UCSD-AML1 (cell line): ENCODE data around the gene NF2.

Experiments
- DNase-seq: peaks from one replicate; lab custom pipeline; 2025; ENCODE audit not compliant: unreplicated experiment; lab: John Stamatoyannopoulos, UW

Gene NF2

GRCh38 chr22:29630987-29631386 lies 27.6 kb downstream of the NF2 start:
- no peak for DNase-seq

GRCh38 chr22:29631725-29632124 lies 28.3 kb downstream of the NF2 start:
- DNase-seq = no peak

GRCh38 chr22:29632672-29633071 lies 29.2 kb downstream of the NF2 start:
- DNase-seq = no peak

- DNase-seq = no peak
Measured at GRCh38 chr22:29633514-29634312, 30.3 kb downstream of the NF2 start.

DNA sequence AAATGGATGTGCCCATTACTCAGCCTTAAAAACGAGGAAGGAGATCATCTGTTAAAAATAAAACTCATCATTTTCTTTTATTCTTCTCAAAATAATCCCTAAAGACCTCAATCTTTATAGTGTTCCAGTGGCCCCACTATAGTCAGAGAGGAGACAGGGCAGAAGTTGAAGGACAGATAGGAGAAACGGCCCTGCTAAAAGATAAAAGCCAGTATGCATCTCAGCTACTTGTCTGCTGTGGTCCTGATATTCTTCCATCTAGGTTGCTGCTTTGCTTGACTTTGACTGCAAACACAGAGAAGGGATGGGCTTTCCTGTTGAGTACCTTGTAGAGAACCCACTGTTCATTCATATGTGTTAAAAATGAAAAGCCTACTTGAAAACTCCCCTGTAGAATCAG lies 31.4 kb downstream of the NF2 start:
- DNase-seq = no peak

DNA sequence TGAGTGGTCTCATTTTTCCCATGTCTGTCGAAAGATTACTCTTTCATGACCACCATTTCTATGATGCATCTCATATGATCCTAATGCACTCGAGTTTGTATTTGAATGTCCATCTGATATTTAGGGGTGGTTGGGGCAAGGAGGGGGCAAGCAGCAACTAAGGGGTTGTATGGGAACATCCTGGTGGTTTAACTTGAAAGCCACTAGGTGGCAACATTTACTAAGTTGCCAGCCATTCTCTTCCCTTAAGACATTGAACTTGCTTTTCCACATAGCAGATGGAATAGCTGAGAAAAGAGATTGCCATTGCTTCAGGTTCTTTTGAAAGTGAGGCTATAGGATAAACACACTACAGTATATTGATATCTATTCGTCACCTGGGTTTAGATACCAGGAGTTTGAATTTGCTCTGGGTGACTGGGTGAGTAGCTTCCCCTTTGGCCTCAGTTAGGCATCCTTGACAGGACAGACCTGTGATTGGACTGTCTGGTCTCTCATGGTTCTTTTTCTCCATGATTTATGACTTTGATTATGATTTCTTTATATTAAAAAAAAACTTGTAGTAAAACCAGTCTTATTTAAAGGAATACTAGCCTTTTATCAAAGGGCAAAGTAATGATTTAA lies 32.4 kb downstream of the NF2 start:
- no peak for DNase-seq

- DNase-seq = no peak
Measured at GRCh38 chr22:29636751-29637150, 33.3 kb downstream of the NF2 start.

DNA sequence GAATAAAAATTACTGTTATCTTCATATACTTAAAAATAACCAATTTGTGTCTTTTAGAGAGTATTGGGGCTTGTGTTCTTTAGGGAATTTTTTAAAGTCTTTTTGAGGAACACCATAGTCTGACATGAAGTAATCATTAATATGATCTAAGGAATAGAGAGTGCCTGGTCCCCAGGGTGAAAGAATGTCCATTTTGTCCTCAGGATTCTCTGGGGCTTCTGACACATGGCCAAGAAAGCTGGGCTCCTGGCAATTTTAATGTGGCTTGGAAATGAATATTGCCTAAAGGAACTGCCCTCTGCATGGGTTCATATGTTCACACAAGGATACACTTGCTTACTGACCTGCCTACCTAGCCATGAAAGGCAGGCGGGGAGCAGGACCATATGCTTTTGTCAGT lies 33.7 kb downstream of the NF2 start:
- DNase-seq = no peak

DNA sequence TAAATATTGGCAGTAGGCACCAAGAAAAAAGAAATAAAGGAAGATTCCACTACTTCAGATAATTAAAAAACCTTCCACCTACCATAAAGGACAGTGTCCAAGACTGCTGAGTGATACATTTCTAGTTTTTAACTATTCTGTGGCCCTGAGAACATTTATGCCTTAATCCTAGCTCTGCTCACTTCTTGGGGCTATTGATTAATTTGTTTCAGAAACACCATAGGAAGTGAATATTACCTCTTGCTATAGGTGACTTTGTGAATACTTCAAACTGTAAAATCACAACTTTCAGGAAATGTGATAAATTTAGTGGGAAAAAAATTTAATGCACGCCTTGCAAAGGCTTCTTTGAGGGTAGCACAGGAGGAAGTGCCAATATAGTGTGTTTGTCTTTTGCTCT lies 35.2 kb downstream of the NF2 start:
- DNase-seq = no peak

GRCh38 chr22:29639096-29639495 lies 35.7 kb downstream of the NF2 start:
- DNase-seq = no peak

GRCh38 chr22:29641042-29641699 lies 37.7 kb downstream of the NF2 start:
- DNase-seq = no peak

DNA sequence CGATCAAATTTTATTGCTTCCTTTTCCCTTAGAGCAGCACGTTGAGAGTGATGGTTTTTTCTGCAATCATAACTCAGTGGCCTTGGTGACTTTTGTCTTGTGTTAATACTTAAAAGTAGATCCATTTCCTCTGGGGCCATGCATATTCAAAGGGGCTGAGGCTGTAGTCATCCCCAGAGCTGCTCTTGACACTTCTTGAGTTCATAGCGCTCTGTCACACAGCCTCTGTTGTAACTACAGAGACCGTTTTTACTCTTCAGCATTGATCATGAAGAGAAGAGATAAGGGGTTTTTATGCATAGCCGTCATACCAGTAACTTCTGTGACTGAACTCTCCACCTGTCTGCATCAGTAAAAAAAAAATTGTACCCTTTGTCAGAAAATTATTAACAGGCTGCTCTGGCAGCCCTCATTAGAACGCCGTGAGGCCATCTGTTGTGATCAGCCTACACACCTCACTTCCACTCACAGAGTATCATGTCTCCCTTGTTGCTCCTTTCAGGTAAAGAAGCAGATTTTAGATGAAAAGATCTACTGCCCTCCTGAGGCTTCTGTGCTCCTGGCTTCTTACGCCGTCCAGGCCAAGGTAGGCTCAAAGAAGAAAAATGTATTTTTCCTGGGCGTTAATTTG lies 38.4 kb downstream of the NF2 start:
- DNase-seq = no peak

- no peak for DNase-seq
Measured at GRCh38 chr22:29642694-29643093, 39.3 kb downstream of the NF2 start.

DNA sequence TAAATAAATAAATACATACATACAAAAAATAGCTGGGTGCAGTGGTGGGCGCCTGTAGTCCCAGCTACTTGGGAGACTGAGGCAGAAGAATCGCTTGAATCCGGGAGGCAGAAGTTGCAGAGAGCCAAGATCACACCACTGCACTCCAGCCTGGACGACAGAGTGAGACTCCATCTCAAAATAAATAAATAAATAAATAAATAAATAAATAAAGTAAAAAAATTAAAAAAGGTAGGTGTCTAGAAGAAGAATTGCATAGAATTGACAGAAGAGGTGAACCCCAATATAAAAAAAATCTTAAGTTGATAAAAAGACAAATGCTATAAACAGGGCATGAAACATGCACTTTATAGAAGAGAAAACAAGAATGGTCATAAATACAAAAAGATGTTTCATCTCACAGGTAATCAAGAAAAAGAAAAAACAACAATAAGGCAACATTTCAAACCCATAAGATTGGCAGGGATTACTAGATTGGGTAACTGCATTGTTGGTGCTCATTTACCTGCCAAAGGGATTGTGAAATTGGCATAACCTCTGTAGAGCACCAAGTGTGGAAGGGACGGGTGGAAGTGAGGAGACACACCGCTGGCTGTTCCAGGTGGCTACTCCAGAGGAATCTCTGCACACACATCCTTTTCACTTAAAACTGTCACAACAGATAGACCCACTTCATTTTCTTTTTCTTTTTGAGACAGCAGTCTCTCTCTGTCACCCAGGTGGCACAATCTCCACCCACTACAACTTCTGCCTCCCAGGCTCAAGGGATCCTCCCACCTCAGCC lies 44.7 kb downstream of the NF2 start:
- DNase-seq = no peak

GRCh38 chr22:29650370-29650769 lies 46.9 kb downstream of the NF2 start:
- DNase-seq = no peak

- DNase-seq = no peak
Measured at GRCh38 chr22:29651652-29652051, 48.2 kb downstream of the NF2 start.

GRCh38 chr22:29654420-29654819 lies 51.0 kb downstream of the NF2 start:
- DNase-seq = no peak

DNA sequence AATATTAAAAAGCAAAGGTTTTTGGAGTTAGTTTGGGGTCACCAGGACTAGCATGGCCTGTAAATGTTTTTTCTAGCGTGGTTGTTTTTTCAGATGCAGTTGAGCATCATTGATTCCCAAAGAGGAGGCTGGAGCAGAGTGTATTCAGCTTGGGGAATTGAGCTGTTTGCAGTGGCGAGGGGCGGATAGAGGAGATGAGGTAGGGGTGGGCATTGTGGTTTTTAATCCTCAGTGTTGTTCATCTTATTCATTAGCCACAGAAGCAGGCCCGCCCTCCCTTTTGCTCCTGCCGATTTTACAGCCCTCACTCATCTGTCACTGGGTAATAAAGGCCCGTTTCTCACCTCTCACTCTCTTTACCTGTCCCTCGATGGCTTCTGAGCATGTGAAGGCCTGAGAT lies 51.4 kb downstream of the NF2 start:
- DNase-seq = no peak

GRCh38 chr22:29658176-29658575 lies 54.7 kb downstream of the NF2 start:
- no peak for DNase-seq

- DNase-seq = no peak
Measured at GRCh38 chr22:29660021-29660420, 56.6 kb downstream of the NF2 start.

- no peak for DNase-seq
Measured at GRCh38 chr22:29661336-29661735, 57.9 kb downstream of the NF2 start.
